Prostate gland (tissue), 2 donors: ENCODE results near the gene STOX2. TPM values are rescaled to one million over a fixed set of nuclear protein-coding genes. Genes with fewer than 3 reads are reported as not detected.

Experiments used
- DNase-seq: peaks from one replicate; pipeline ENCODE4 v3.0.0-alpha.2; 2019; ENCODE audit warnings: low spot score
- H3K27ac ChIP-seq, 2 donors: fragments of 200-600 bp; sonication (generic); 2 replicates each; pipeline ENCODE4 v1.5.1; 2017 to 2019
- H3K27me3 ChIP-seq: fragments of 200-600 bp; sonication (generic); replicated peaks from 2 replicates; pipeline ENCODE4 v1.5.1; 2019; ENCODE audit not compliant: insufficient read depth
- H3K36me3 ChIP-seq, 2 donors: fragments of 200-600 bp; sonication (generic); 1 replicate in 1 of 2; 2 replicates in 1 of 2; pipeline versions ENCODE4 v1.5.1 to v1.8.1; 2017 to 2019
- H3K4me1 ChIP-seq: fragments of 200-600 bp; sonication (generic); replicated peaks from 2 replicates; pipeline ENCODE4 v1.5.1; 2019
- H3K4me3 ChIP-seq, 2 donors: fragments of 200-600 bp; sonication (generic); 2 replicates each; pipeline ENCODE4 v1.5.1; 2017 to 2019
- H3K9me3 ChIP-seq: fragments of 200-600 bp; sonication (generic); 2 replicates; pipeline ENCODE4 v1.5.1; 2017
- CTCF ChIP-seq, 4 experiments: fragments of 200-600 bp in 2 of 4; fragments of 450-650 bp in 2 of 4; sonication (generic) in 2 of 4; IDR thresholded peaks; 1 replicate in 3 of 4; 2 replicates in 1 of 4; pipeline ENCODE4 v1.5.1; 2016 to 2019; ENCODE audit warnings: antibody characterized with exemption in 4 of 4, mild to moderate bottlenecking in 2 of 4, moderate library complexity in 2 of 4
- POLR2A ChIP-seq: fragments of 450-650 bp; IDR thresholded peaks from one replicate; pipeline ENCODE4 v1.6.1; 2016; ENCODE audit warnings: antibody characterized with exemption, mild to moderate bottlenecking
- POLR2AphosphoS5 ChIP-seq: sonication (generic); formaldehyde crosslinking; IDR thresholded peaks from one replicate; pipeline ENCODE4 v1.6.1; 2017; ENCODE audit warnings: antibody characterized with exemption
- WGBS: methylation state at CpG from one replicate; pipeline ENCODE4 v1.1.5; 2018; 5-methylcytosine and 5-hydroxymethylcytosine counted together
- intact Hi-C: fragments of 100-400 bp; cut with DNase I; formaldehyde crosslinking; loops from one replicate; pipeline ENCODE4 v1.14.2; 2022
- total RNA-seq, 2 donors: library from RNA; depleted of rRNA; stranded (reverse); fragments of >200 nt; gene quantifications; one replicate each; pipeline ENCODE4 v1.1.0, GENCODE V29; 2016

STOX2 gene
- total RNA-seq, 2 donors from 2014 or later = 12.9 to 14.9 TPM

DNA sequence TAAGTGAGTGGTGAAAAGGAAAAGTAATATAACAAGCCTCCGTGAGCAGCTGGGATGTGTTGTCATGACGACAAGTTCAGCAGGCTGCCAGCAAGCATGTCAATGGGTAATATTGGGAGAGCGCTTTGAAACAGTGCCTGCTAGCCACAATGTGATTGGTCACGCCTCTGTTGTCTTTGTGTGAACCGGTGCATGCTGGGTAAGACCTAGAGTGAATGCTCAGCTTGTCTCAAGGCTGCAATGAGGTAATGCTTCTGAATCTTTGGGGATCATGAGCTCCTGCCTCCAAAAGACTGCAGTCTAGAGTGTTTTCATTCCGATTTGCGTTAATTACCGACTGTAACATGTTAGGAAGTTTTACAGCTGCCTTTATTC lies 54.9 kb downstream of the STOX2 start:
- Histone ChIP-seq H3K27me3 (no peaks in the 10 kb centered on the region), H3K27ac (no peak overlapping the region), H3K9me3 (no peaks in the 10 kb centered on the region), H3K4me1 (peaks cover 7% of the 10 kb centered on the region), H3K36me3 (no peaks in the 10 kb centered on the region), H3K4me3 (no peak overlapping the region)
- TF ChIP-seq POLR2A (no peak), CTCF (IDR thresholded peaks at IDR 0.05) (no peak), POLR2AphosphoS5 (no peak)
- intact Hi-C loops = no loop called here
- WGBS = 34% methylated on average over 8 of the region's 8 CpGs
- peak; percentile 5 for DNase-seq

- H3K27ac ChIP-seq = no peak overlapping the region
- intact Hi-C loops = no loop called here
- no peak overlapping the region for H3K4me3 ChIP-seq
- no peaks in the 10 kb centered on the region for H3K27me3 ChIP-seq
- DNase-seq = peak; percentile 35
- H3K36me3 ChIP-seq = no peaks in the 10 kb centered on the region
- WGBS = 20% methylated on average over 12 of the region's 12 CpGs
- no peaks in the 10 kb centered on the region for H3K9me3 ChIP-seq
- peak; percentile 64 for TF ChIP-seq POLR2AphosphoS5
- no peak for TF ChIP-seq POLR2A
- TF ChIP-seq CTCF (IDR thresholded peaks at IDR 0.05) = no peak
- H3K4me1 ChIP-seq = peaks cover 7% of the 10 kb centered on the region
These were observed 55.9 kb downstream of the STOX2 start for GRCh38 chr4:183960962-183961541.

- Histone ChIP-seq H3K36me3 (no peaks in the 10 kb centered on the region), H3K4me1 (peaks cover 7% of the 10 kb centered on the region), H3K27me3 (no peaks in the 10 kb centered on the region), H3K4me3 (no peak overlapping the region), H3K9me3 (no peaks in the 10 kb centered on the region), H3K27ac (no peak overlapping the region)
- DNase-seq = no peak
- intact Hi-C loops = no loop called here
- 57% methylated on average over 1 of the region's 1 CpG for WGBS
- TF ChIP-seq CTCF (IDR thresholded peaks at IDR 0.05) (no peak), POLR2A (no peak), POLR2AphosphoS5 (no peak)
These were observed 56.7 kb downstream of the STOX2 start for GRCh38 chr4:183961795-183962194.

GRCh38 chr4:183962419-183962818 lies 57.3 kb downstream of the STOX2 start:
- H3K27me3 ChIP-seq = no peaks in the 10 kb centered on the region
- H3K27ac ChIP-seq = no peak overlapping the region
- intact Hi-C loops = no loop called here
- 84% methylated on average over 2 of the region's 2 CpGs for WGBS
- no peak overlapping the region for H3K4me3 ChIP-seq
- TF ChIP-seq POLR2A (no peak), POLR2AphosphoS5 (no peak), CTCF (IDR thresholded peaks at IDR 0.05) (no peak)
- H3K36me3 ChIP-seq = no peaks in the 10 kb centered on the region
- H3K4me1 ChIP-seq = peaks cover 7% of the 10 kb centered on the region
- DNase-seq = no peak
- no peaks in the 10 kb centered on the region for H3K9me3 ChIP-seq

DNA sequence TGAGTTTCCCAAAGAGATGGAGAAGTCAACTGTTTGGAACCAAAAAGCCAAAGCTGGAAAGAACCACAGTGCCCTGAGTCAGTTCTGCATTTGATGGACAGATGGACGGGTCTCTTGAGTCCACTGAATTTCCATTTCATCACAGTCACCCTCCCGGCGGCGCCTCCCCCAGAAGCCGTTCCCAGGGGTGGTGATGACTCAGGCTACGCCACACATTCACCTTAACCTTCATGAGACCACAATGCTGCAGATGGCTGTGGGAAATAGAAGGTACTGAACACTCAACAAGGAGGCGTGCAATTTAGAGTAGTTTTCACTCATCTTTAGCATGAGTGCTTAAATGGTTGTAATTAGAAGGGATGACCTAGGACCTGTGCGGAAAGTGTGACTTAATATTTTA lies 61.3 kb downstream of the STOX2 start:
- Histone ChIP-seq H3K9me3 (no peaks in the 10 kb centered on the region), H3K27me3 (no peaks in the 10 kb centered on the region), H3K4me3 (no peak overlapping the region), H3K4me1 (peaks cover under 1% of the 10 kb centered on the region), H3K27ac (no peak overlapping the region), H3K36me3 (no peaks in the 10 kb centered on the region)
- intact Hi-C loops = no loop called here
- DNase-seq = no peak
- 95% methylated on average over 8 of the region's 8 CpGs for WGBS
- TF ChIP-seq POLR2AphosphoS5 = no peak
